NCI-H2081 (cell line): ENCODE data around the gene SH3BP2.

ENCODE experiments used
- DNase-seq, 2 experiments: peaks; one replicate each; lab custom pipeline; 2025; lab: John Stamatoyannopoulos, UW

SH3BP2 gene

GRCh38 chr4:2803624-2804448 lies 11.0 kb downstream of the SH3BP2 start:
- DNase-seq: no peak

- DNase-seq: no peak
These were observed 11.6 kb downstream of the SH3BP2 start for GRCh38 chr4:2804449-2804972.

GRCh38 chr4:2804973-2805501 lies 12.2 kb downstream of the SH3BP2 start:
- DNase-seq: no peak

- DNase-seq: no peak
These were observed 13.0 kb downstream of the SH3BP2 start for GRCh38 chr4:2805712-2806389.

- DNase-seq: no peak
These were observed 13.8 kb downstream of the SH3BP2 start for GRCh38 chr4:2806390-2807355.

- no peak for DNase-seq
These were observed 14.7 kb downstream of the SH3BP2 start for GRCh38 chr4:2807571-2807970.

- no peak for DNase-seq
These were observed 15.1 kb downstream of the SH3BP2 start for GRCh38 chr4:2808001-2808400.

GRCh38 chr4:2809610-2810180 lies 16.8 kb downstream of the SH3BP2 start:
- no peak for DNase-seq

- DNase-seq: no peak
These were observed 17.5 kb downstream of the SH3BP2 start for GRCh38 chr4:2810388-2810787.

- peak; percentile 70 to 85 for DNase-seq
These were observed 19.1 kb downstream of the SH3BP2 start for GRCh38 chr4:2811830-2812611.

- peak in 1 of 2 experiments; percentile 12 for DNase-seq
These were observed 19.9 kb downstream of the SH3BP2 start for GRCh38 chr4:2812612-2813354.

- DNase-seq: no peak
These were observed 20.8 kb downstream of the SH3BP2 start for GRCh38 chr4:2813446-2814405.

GRCh38 chr4:2814627-2815270 lies 21.9 kb downstream of the SH3BP2 start:
- no peak for DNase-seq

- no peak for DNase-seq
These were observed 23.6 kb downstream of the SH3BP2 start for GRCh38 chr4:2816401-2816954.

- no peak for DNase-seq
These were observed 24.3 kb downstream of the SH3BP2 start for GRCh38 chr4:2817137-2817536.

GRCh38 chr4:2817701-2818350 lies 24.9 kb downstream of the SH3BP2 start:
- peak; percentile 68 to 78 for DNase-seq

- peak; percentile 22 to 31 for DNase-seq
These were observed 25.6 kb downstream of the SH3BP2 start for GRCh38 chr4:2818351-2818939.
